Right hindlimb (tissue), 1 donor: ENCODE results near the gene PITX2.
A peak's percentile ranks its signal among the peaks of the same experiment; 100 is the strongest.

Experiments used
- DNase-seq: peaks from one replicate; pipeline ENCODE4 v3.0.0-alpha.2; 2018

The PITX2 gene

DNA sequence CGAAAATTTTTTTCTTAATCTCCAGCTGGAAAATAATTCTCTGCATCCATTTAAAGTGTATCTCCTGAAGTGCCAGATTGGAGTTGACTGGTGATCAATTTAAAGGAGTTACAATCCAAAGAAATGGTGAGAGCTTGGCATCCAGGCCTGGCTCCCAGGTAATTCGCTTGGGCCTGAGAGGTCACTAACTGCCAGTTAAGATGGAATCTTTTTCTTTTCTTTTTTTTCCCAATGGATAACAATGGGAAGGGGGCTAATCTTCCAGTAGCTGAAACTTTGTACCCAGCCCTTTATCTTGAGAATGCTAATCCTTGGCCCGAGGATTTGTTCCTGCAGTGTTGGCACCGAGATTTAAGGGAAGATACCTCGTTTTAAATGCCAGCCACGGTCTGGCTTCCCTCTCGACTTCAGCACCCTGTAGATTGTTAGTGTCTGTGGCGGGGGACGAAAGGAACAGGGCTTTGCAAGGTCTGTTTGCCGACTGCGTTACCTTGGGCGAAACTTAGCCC lies 13.3 kb upstream of the PITX2 start:
- no peak for DNase-seq

DNA sequence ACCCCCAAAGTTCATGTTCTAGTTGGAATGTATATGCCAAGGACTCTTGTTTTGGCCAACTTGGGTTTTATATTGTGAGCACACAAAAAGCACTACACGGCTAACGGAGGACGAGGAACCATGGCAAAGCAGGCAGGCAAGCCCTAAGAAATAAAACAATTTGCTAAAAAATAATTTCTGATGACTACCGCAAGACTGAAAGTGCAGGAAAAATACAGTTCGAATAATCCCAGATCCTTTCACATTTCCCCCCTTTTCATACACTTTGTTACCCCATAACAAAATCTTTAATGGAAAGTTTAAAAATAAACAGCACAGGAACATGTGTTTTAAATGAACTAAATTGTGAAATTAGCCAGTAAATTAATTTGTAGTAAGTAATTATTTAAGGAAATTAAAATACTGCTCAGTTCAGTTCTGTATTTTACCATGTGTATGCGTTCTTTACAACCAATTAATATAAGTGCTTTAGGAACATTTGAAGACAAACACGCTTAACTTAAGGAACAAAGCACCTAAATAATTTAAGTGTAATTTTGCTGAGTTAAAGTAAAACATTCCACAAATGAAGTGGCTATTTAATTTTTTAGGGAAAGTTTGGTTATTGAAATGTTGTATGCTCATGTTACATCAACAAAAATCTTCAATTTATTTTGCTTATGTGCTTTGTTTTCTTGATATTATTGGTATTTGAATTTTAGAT lies 12.4 kb upstream of the PITX2 start:
- no peak for DNase-seq

DNA sequence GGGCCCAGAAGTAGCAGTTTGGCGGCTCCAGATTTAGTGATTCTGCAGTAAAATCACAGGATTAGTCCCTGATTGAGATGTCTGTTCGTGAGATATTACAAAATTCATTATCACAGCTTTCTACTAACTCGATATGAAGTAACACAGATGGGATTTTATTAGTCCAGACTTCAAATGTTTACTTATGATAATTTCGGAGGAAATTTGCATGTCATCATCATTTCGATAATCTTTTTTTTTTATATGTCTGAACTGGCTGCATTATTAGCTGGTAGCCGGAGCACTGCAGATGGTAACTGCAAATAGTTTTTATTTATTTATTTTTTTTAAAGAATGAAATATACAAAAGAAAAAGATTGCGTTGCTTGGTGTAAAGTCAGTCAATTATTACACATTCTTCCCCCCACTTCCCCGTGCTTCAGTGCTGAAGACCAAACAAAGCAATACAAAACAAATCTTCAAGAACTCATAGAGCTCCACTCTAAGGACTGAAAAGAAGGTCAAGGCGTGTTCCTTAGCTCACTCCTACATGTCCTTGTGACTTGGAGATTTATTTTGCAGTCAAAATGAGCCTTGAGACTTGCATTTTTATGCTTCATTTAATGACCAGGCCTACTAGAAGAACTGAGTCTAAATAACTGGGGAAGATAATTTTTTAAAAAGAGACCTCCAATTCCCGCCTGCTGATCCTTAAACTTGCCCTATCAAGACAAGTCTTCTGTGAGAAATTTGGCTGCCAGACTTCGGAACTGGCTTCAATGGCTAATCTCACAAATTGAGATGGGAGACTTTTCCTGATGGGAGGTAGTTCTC lies 11.7 kb upstream of the PITX2 start:
- DNase-seq = no peak

DNA sequence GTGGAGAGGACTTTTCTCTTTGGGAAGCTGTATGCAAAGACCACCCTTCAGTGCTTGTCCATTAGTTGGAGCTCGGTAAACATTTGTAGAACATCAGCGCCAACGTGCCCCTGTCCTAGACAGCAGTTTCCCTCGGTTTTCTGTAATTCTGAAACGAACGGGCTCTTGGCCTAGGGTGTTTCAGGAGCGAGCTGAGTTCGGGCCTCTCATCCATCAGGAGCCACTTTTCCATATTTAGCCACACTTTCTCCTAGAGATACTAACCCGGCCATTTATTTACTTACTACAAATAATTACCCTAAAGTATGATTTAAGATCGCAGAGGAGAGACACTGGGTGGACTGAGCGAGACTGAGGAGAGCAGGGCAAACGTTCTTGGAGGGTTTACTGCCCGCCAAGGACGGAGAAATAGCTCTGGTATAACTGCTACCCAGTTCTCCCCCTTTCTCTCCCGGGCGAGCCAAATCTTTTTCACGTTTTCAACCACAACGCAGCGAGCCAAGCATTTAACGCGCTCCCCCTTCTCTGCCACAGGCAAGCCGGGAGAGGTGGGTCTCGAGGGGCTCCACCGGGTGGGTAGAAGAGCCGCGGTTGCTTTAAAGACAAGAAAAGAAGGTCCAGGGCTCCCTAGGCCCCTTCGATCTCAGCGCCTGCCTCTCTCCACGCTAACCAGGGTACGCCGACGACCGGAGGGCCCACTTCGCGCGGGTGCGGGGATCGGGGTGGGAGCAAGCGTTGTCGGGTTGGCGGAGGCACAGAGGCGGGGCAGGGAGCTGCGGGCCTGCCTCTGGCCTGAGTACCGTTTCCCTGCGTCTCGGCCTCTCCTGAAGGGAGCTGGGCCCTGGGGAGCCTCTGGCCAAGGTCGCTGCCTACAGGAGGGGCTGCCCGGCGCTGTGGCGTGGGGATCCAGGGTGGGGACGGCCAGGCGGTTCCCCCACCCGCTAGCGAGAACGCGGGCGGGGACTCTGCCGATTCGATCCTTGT lies 10.8 kb upstream of the PITX2 start:
- no peak for DNase-seq

DNA sequence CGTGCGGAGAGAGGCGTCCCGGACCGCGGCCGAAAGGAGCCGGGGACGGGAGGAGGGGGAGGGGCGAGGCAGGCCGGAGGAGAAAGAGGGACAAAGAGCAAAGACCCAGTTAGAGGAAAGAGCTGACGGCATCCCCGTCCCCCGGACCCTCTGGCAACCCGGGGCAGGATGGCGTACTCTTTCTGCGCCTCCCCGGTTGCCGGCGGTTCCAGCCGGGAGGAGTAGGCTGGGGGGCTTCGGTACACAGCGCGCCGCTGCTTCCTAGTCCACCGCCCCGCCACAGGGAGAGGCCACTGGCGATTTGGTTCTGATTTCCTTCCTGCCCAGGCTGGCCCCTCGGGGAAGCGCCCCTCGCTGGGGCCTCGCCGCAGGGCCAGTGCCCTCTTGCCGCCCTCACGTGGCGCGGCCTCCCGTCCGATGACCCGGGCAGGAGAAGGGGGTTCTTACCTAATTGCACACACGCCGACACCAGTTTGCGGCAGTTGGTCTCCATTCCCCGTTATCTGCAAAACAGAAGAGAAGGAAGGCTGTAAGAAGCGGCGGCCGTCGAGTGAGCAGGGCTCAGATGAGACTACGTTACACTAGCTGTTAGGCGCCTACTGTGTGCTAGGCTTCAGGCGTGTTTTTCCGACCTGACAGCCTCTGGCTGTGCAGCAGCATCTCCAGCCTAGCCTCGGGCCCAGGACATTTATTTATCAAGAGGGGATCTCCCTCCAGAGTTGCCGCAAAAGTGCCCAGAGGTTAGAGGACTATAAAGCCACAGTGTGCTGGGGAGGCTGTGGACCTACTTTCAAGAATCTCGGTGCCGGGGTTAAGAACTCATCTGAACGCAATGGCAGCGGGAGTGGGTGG lies 9.9 kb upstream of the PITX2 start:
- DNase-seq = no peak

DNA sequence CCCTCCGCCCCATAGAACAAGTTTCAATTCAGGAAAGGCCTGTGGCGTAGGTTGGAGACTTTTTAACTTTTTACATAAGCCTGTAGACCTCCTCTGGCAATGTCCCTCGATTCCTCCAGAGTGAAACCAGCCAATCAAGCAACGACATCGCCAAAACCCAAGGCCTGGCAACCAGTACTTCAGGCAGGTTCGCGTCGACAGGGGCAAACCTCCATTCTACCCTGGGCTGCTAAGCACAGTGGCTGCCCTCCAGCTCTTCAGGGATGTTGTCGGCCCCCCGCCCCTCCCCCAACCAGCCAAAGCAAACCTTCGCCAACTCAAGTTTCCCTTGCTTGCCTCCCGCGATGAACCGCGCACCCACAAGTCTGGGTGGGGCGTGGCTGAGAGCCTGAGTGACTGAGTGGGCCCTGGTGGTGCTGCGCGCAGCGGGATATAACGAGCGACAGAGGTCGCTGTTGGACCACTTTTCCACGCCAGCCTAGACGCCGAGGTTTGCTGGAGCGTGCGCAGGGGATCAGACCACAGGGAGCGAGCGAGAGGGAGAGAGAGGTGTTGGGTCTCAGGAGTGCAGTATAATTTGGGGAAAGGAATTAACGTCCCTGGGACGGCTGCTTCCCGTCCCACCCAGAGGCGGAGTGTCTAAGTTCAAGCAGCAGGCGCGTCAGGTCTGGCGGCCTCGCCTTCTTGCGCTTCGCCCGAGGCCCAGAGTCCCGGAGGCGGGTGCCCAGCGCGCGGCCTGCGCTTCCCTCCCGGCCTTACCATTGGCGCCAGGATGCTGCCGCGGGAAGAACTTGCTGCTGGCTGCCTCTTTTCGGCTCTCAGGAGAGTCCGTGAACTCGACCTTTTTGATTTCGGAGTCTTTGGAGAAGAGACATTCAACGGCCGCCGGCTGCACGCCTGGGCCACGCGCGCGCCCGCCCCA lies 9.0 kb upstream of the PITX2 start:
- peak; percentile 86 for DNase-seq

DNA sequence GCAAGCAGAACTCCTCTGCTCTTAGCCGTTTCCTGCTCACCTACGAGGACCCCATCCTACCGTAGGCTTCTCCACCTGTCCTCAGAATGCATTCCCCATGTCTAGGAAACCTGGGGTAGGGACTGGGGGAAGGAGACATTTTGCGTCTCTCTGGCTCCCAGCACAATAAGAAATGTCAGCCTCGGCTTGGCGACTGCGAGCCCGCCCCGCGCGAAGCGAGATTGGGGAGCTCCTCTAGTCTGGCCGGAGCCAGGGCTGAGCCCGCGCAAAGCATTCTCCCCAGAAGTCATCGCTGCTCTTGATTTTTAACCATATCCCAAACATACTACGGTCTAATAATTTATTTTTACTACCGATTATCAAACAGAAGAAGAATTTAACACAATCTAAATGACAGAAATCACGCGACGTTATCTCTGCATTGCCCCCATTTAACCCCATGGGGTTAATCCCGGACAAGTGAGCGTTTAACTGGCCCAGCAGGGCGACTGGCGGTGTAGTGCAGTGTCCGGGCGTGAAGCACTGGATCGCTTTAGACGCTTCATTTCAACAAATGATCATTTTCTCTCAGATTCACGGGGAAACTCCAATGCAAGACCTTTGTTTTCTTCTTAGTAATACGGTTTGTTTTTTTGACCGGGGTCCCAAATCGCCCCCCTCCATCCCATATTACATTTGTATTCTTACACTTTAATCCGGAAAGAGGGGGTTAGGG lies 8.0 kb upstream of the PITX2 start:
- DNase-seq = no peak

DNA sequence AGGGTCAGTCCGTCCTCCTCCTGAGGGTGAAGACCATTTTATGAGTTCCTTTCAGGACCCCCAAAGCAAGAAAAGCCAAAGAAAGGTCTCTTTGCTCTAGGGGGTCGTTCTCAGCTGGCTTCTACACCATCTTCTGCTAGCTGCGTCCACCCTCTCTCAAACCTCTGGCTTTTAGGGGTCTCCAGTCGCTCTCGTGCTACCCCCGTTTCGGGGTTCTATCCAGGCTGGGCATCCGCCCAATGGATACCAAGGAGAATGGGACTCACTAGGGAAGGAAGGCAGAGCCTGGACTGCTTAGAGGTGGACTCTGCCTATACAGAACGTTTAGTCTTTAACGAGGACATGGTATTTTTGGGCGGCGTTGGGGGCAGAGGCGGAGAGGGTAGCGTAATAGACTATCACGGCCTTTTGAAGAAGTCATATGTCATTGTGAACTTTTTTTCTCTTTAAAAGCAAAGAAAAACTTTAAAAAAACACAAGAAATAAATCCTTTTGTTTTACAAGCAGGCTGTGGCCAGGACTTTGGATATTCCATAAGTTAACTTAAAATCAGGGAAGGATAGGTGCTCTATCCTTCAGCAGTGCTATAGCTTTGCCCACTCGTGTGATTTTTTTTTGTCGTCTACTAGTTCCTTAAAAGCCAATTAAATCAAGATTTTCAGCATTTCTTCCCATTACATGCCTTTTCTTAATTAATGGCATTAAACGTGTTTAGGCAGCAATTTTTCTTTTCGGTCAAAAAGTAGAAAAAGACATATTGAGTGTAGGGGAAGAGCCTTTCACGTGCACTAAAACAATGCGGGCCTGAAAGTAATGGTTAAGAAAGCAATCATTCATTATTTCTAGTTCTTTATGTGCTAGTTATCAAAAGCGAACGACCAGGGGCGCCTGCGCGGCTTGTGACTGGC lies 7.2 kb upstream of the PITX2 start:
- no peak for DNase-seq

DNA sequence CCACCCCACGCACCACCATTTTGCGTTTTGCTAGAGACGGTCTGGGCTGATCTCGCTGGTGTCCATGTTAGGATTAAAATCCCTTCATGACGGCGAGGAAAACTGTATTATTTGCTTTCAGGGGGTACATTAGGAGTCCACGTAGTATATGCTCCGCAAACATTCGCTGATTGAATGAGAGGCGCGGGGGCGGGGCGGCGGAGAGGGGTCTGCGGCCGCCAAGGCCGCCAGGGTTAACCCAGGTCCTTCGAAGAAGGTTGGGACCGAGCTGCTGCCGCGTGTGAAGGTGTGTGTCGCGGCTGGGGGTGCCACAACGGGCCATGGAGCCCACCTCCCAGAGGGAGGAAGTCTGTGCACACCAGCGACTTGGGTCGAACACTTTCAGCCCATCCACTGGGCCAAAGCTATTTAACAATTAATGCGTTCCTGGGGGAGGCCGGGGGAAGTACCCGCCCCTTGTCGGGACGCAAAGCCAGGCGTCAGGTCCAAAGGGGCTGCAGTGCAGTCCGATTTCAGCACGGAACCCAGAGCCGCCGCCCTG lies 6.4 kb upstream of the PITX2 start:
- no peak for DNase-seq

DNA sequence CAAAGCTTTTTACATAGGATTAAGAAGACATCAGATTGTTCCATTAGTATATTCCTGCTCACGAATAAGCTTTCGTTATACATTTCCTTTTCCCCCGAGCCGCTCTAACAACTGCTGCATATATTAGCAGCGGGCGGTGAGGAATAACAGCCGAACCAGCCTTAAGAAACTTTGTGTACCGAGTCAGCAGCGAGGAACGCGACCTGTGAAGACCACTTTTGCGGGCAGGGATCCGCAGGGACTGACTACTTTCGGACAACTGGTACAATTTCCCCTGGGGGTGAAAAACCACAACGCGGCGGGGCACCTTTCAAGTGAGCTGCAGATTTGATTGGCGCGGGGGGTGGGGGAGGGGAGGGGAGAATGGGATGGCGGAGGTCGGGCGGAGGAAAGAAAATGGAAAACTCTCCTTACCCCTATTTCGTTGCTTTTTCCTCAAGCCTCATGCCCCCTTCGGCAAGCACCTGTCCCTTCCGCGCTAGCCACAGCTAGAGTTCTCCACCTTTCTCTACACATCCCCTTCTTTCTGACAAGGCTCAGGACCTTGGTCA lies 5.9 kb upstream of the PITX2 start:
- DNase-seq = no peak

DNA sequence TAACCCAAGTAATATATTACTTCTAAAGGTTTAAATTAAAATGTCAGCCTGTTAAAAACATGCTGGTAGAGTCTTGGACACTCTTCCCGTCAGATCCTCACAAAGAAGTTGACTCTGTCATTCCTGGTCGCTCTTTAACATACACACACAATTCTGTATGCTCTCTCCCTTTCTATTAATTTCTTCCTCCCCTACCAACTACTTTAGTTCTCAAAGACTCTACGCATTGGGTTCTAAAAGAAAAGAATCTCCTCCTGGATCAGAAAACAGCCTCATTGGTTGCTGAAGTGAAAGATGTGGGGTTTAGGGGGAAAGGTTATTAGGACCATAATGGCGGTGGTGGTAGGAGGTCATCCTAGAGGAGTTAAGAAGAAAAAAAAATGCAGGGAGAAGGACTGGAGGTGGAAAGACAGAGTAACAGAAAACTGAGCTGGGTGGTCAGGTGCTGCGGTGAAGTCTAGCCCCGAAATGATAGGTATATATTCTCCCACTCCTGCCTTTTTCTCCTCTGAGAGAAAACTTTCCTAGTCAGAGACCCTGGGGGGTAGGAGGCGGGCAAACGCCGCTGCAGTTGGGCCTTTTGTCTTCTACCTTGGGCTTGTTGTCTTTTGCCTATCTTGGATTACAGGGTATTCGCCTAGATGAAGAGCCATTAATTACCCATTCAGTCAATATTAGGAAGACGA lies 5.2 kb upstream of the PITX2 start:
- no peak for DNase-seq

DNA sequence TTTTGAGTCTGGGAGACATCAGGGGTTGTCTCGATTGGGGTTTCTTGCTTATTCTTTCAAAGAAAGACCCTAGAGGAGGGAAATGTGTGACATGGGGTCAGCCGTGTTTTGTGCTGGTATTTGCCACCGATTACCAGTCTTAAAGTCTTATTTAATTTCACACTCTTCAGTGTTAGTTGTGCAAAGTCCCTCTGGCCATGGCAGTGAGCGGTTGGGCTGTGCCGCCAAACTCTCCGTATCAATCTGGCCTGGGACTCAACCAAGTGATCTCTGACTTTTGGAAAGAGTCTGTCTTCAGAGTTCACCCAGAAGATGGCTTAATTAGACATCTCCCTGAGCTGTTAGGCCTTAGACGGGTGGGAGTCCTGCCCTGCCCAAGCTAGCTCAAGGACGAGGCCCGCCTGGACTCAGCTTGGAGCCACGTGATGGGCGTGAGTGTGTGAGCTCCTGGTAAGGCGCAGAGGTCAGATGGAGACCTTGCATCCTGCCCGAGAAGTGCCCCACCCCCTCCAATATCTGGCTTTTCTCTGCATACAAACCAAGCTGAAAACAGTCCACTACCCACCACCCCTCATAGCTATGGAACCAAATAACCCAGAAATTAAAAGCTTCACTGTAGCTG lies 3.8 kb upstream of the PITX2 start:
- no peak for DNase-seq

DNA sequence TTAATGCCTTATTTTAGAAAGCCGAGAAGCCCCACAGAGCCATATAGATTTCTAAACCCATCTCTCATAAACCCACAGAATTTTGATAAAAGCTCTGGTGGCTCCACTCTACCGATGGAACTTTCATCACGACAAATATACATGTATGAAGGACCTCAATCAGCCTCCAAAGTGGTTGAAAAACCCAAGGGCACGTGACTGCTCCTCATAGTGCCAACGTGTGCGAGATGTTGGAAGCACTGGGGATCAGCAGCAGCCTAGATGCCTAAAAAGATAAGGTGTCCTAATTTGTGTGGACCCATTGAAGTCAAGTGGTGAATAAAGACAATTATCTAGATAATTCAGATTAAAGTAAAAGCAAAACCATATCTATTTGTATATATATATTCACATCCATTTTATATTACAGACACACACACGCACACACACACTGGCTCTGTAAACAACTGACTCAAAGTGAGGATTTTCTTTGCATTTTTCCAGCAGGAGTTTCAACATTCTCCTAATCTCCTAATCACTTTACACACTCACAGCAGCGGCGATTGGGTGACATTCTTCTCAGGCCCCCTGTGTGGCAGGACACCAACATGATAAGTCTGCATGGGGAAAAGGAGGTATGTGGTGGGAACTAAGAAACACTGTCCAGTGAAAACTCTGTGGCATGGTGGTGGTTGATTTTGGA lies 2.8 kb upstream of the PITX2 start:
- no peak for DNase-seq

DNA sequence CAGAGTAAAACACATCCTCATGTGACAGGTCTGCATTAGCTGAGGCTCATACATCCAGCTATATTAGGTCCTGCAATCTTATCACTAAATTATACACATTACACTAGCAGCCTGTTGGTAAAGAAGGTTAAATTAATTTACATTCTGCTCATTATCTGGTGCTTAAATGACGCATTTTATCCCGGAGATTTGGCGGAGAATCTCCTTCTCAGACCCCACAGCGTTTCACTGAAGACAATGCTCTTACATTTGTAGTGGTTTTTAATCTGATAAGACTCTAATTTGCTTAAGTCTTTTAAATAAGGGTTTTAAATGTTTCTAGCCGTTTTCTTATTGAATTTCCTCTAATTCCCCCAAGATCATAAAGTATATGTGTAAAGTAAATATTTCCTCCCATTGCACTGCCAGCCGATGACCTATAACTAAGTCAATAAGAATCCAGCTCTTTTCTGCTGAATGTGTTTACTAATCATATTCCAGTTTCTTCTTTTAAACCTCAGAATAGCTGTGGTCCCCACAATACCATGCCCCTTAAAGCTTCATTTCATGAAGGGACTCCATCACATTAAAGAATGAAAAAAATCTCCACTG lies 2.1 kb upstream of the PITX2 start:
- DNase-seq = no peak

DNA sequence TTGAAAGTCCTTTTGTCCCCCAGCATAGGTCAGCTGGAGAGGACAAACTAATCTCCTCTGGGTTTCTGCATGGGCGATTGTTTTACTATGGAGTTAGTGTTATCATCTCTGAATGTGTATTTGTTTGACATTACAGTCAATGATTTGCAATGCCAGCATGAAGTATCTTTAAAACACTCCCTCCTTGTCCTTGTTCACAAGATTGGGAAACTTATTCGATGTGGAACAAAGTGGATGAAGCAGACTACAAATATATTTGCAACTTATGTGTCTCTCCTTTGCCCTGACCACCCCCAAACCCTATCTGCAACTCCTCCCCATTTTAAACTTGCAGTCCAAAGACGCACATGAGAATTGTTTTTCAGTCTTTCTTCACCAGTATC lies 1.5 kb upstream of the PITX2 start:
- no peak for DNase-seq

DNA sequence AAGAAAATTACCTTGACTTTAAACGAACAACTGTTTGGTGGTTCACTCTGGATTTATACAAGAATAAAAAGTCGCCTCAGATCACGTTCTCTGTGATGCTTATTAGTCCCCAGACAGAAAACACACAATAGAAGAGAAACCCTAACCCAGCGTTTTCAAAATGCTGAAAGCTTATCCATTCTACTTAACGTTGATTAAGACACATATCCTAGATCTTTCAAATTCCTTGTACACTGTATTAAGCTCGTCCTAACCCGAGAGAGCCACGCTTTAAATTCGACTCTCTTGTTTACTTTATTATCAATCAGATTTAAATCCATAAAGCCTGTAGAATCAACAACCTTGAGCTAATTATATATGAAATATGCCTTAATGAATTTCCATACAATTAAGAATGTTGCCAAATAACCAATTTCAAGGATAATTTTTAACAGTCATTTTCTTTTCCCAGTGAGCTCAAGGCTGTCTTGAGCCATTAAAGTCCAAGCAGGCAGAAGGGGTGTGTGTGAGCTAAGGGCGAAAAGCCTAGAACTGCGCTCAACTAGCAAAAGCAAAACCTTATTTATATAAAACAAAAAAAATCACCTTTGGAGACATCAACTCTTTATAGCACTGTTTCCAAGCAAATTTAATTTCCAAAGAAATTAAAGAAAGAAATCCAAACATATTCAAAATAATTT lies 981 bp upstream of the PITX2 start:
- DNase-seq = no peak
